Fibroblast of lung (primary cell): ENCODE results near the gene HDAC4.

Source experiments
- CTCF ChIP-seq, 2 donors: IDR thresholded peaks in 1 of 2; conservative IDR thresholded peaks in 1 of 2; 1 replicate in 1 of 2; 2 replicates in 1 of 2; pipeline ENCODE4 v1.5.1; 2011 to 2012; ENCODE audit warnings: low read length in 2 of 2, control low read depth in 1 of 2, inconsistent platforms in 1 of 2, low read depth in 1 of 2, mild to moderate bottlenecking in 1 of 2
- EZH2 ChIP-seq: IDR thresholded peaks from 2 replicates; pipeline ENCODE4 v1.5.1; 2012; ENCODE audit warnings: low read length, control low read depth, mild to moderate bottlenecking; ENCODE audit errors: missing control alignments

- TF ChIP-seq CTCF (conservative IDR thresholded peaks at IDR 0.05 in 1 of 2, IDR thresholded peaks at IDR 0.05 in 1 of 2; ENCODE audit: low read depth in 1 of 2, low read length in 2 of 2) (no peak), EZH2 (no peak)
Observed at GRCh38 chr2:239383759-239384156, 17.1 kb downstream of the HDAC4 start.
